Hepatocyte (in vitro differentiated cells): ENCODE data around the gene EPC2. TPM values are rescaled to one million over a fixed set of nuclear protein-coding genes. Genes with fewer than 3 reads are reported as not detected.

Source experiments
- DNase-seq: peaks from one replicate; pipeline ENCODE4 v3.0.0-alpha.2; 2016; ENCODE audit warnings: low spot score
- H2AFZ ChIP-seq: fragments of 200-600 bp; sonication (generic); 2 replicates; pipeline ENCODE4 v1.6.0; 2016; ENCODE audit warnings: antibody characterized with exemption, mild to moderate bottlenecking
- H3K27ac ChIP-seq: fragments of 200-600 bp; sonication (generic); 2 replicates; pipeline ENCODE4 v1.5.1; 2016; ENCODE audit warnings: mild to moderate bottlenecking
- H3K27me3 ChIP-seq: fragments of 200-600 bp; sonication (generic); 2 replicates; pipeline ENCODE4 v1.6.1; 2016
- H3K36me3 ChIP-seq: fragments of 200-600 bp; sonication (generic); replicated peaks from 2 replicates; pipeline ENCODE4 v1.5.1; 2016; ENCODE audit warnings: low read depth; ENCODE audit not compliant: insufficient read depth
- H3K4me1 ChIP-seq: fragments of 200-600 bp; sonication (generic); 2 replicates; pipeline ENCODE4 v1.5.1; 2016; ENCODE audit warnings: mild to moderate bottlenecking, moderate library complexity; ENCODE audit not compliant: insufficient read depth
- H3K4me2 ChIP-seq: fragments of 200-600 bp; sonication (generic); 2 replicates; pipeline ENCODE4 v1.6.0; 2016
- H3K4me3 ChIP-seq: fragments of 200-600 bp; sonication (generic); 2 replicates; pipeline ENCODE4 v1.5.1; 2016; ENCODE audit warnings: mild to moderate bottlenecking
- H3K79me2 ChIP-seq: fragments of 200-600 bp; sonication (generic); 2 replicates; pipeline ENCODE4 v1.6.0; 2017; ENCODE audit warnings: mild to moderate bottlenecking
- H3K9me2 ChIP-seq: fragments of 200-600 bp; sonication (generic); replicated peaks from 2 replicates; pipeline ENCODE4 v1.6.0; 2017; ENCODE audit warnings: mild to moderate bottlenecking; ENCODE audit not compliant: insufficient read depth
- H3K9me3 ChIP-seq: fragments of 200-600 bp; sonication (generic); 2 replicates; pipeline ENCODE4 v1.5.1; 2016; ENCODE audit warnings: low read depth, mild to moderate bottlenecking
- H4K20me1 ChIP-seq: fragments of 200-600 bp; sonication (generic); 2 replicates; pipeline ENCODE4 v1.6.0; 2016; ENCODE audit warnings: mild to moderate bottlenecking; ENCODE audit not compliant: insufficient read depth, poor library complexity, severe bottlenecking
- CTCF ChIP-seq: fragments of 200-600 bp; sonication (generic); IDR thresholded peaks from 2 replicates; pipeline ENCODE4 v1.5.1; 2016; ENCODE audit warnings: antibody characterized with exemption, mild to moderate bottlenecking; ENCODE audit not compliant: poor library complexity
- EZH2 ChIP-seq: fragments of 200-600 bp; sonication (generic); IDR thresholded peaks from 2 replicates; pipeline ENCODE4 v1.6.1; 2016; ENCODE audit warnings: antibody characterized with exemption, mild to moderate bottlenecking, borderline replicate concordance
- EZH2phosphoT487 ChIP-seq: fragments of 200-600 bp; sonication (generic); IDR thresholded peaks from one replicate; pipeline ENCODE4 v1.6.1; 2018; ENCODE audit warnings: antibody characterized with exemption, mild to moderate bottlenecking, low read depth, moderate library complexity; ENCODE audit not compliant: unreplicated experiment, severe bottlenecking
- WGBS: methylation state at CpG from one replicate; pipeline ENCODE4 v1.1.6; 2016; ENCODE audit warnings: low lambda C conversion rate; ENCODE audit errors: missing lambda C conversion rate; 5-methylcytosine and 5-hydroxymethylcytosine counted together
- polyA plus RNA-seq: library from polyadenylated mRNA; unstranded; fragments of >200 nt; fragmentation: Nextera tagmentation; extraction: Ambion mirVana; gene quantifications from 2 replicates; pipeline ENCODE4 v1.2.1, GENCODE V29; 2016
- total RNA-seq: library from RNA; depleted of rRNA; stranded (reverse); fragments of >200 nt; gene quantifications from 2 replicates; pipeline ENCODE4 v1.2.3, GENCODE V29; 2014

Gene EPC2
- total and polyA plus RNA-seq, 2 experiments from 2014 or later = 2.6 to 37.8 TPM

- H3K27me3 ChIP-seq = no peaks in the 10 kb centered on the region
- H3K4me2 ChIP-seq = no peak overlapping the region
- no peaks in the 10 kb centered on the region for H3K79me2 ChIP-seq
- H4K20me1 ChIP-seq = no peaks in the 10 kb centered on the region
- no peak overlapping the region for H3K4me3 ChIP-seq
- H3K27ac ChIP-seq = no peak overlapping the region
- WGBS = 89% methylated on average over 7 of the region's 7 CpGs
- peak overlapping the region; percentile 35 for H2AFZ ChIP-seq
- no peaks in the 10 kb centered on the region for H3K9me3 ChIP-seq
- no peaks in the 10 kb centered on the region for H3K9me2 ChIP-seq
- H3K36me3 ChIP-seq = no peaks in the 10 kb centered on the region
- TF ChIP-seq CTCF (no peak), EZH2phosphoT487 (no peak), EZH2 (no peak)
- H3K4me1 ChIP-seq = peaks cover 9% of the 10 kb centered on the region
- DNase-seq = no peak
These were observed 170.4 kb downstream of the EPC2 start for GRCh38 chr2:148814860-148815419.

- Histone ChIP-seq H3K4me2 (no peak overlapping the region), H2AFZ (no peak overlapping the region), H3K4me1 (peaks cover 9% of the 10 kb centered on the region), H3K9me2 (no peaks in the 10 kb centered on the region), H3K4me3 (no peak overlapping the region), H3K9me3 (no peaks in the 10 kb centered on the region), H3K27me3 (no peaks in the 10 kb centered on the region), H4K20me1 (no peaks in the 10 kb centered on the region), H3K79me2 (no peaks in the 10 kb centered on the region), H3K36me3 (no peaks in the 10 kb centered on the region), H3K27ac (no peak overlapping the region)
- DNase-seq = no peak
- WGBS = 92% methylated on average over 6 of the region's 6 CpGs
- no peak for TF ChIP-seq EZH2
- no peak for TF ChIP-seq CTCF
- TF ChIP-seq EZH2phosphoT487 = no peak
These were observed 171.6 kb downstream of the EPC2 start for GRCh38 chr2:148816176-148816575.

- Histone ChIP-seq H3K4me3 (no peak overlapping the region), H4K20me1 (no peaks in the 10 kb centered on the region), H3K9me3 (no peaks in the 10 kb centered on the region), H3K27ac (no peak overlapping the region), H3K4me1 (peaks cover 9% of the 10 kb centered on the region), H3K36me3 (no peaks in the 10 kb centered on the region), H3K4me2 (peak overlapping the region; percentile 62), H3K27me3 (no peaks in the 10 kb centered on the region), H3K9me2 (no peaks in the 10 kb centered on the region), H3K79me2 (no peaks in the 10 kb centered on the region), H2AFZ (no peak overlapping the region)
- DNase-seq = peak; percentile 12
- 22% methylated on average over 8 of the region's 8 CpGs for WGBS
- TF ChIP-seq CTCF (no peak), EZH2phosphoT487 (no peak), EZH2 (no peak)
These were observed 172.7 kb downstream of the EPC2 start for GRCh38 chr2:148817210-148817708.
